NCI-H1417 treated with DMSO at 0.1 percent for 48 hours (cell line): Measurements from ENCODE around the gene CEACAM16.
"Not testable (repeated sequence)": the region's sequence is repeated elsewhere in the genome, so short reads cannot be mapped to it uniquely, and the experiment has no call there.

ENCODE experiments used
- DNase-seq: peaks from one replicate; lab custom pipeline; 2025; lab: John Stamatoyannopoulos, UW

The CEACAM16 gene

GRCh38 chr19:44677019-44677811, 21.7 kb upstream of the CEACAM16 start:
- DNase-seq, result no peak

- no peak for DNase-seq
These were observed 18.4 kb upstream of the CEACAM16 start for GRCh38 chr19:44680536-44680935.

- no peak for DNase-seq
These were observed 16.8 kb upstream of the CEACAM16 start for GRCh38 chr19:44681992-44682790.

- DNase-seq, result no peak
These were observed 16.1 kb upstream of the CEACAM16 start for GRCh38 chr19:44682807-44683206.

- no peak for DNase-seq
These were observed 15.3 kb upstream of the CEACAM16 start for GRCh38 chr19:44683434-44684210.

GRCh38 chr19:44684396-44684795, 14.6 kb upstream of the CEACAM16 start:
- not testable (repeated sequence) for DNase-seq

- DNase-seq, result no peak
These were observed 13.8 kb upstream of the CEACAM16 start for GRCh38 chr19:44684892-44685863.

GRCh38 chr19:44685877-44686276, 13.1 kb upstream of the CEACAM16 start:
- no peak for DNase-seq

- no peak for DNase-seq
These were observed 12.1 kb upstream of the CEACAM16 start for GRCh38 chr19:44686896-44687295.

- no peak for DNase-seq
These were observed 11.1 kb upstream of the CEACAM16 start for GRCh38 chr19:44687888-44688287.

- no peak for DNase-seq
These were observed 9.4 kb upstream of the CEACAM16 start for GRCh38 chr19:44689290-44690130.

- DNase-seq, result no peak
These were observed 8.9 kb upstream of the CEACAM16 start for GRCh38 chr19:44690131-44690440.

GRCh38 chr19:44692379-44692721, 6.6 kb upstream of the CEACAM16 start:
- no peak for DNase-seq

GRCh38 chr19:44694184-44694579, 4.8 kb upstream of the CEACAM16 start:
- DNase-seq, result no peak

- no peak for DNase-seq
These were observed 1.8 kb upstream of the CEACAM16 start for GRCh38 chr19:44696939-44697669.

- DNase-seq, result no peak
These were observed 1.3 kb upstream of the CEACAM16 start for GRCh38 chr19:44697670-44698034.

- no peak for DNase-seq
These were observed 1.6 kb downstream of the CEACAM16 start for GRCh38 chr19:44700547-44700946.

- DNase-seq, result no peak
These were observed 2.3 kb downstream of the CEACAM16 start for GRCh38 chr19:44701228-44701627.

- DNase-seq, result no peak
These were observed 3.7 kb downstream of the CEACAM16 start for GRCh38 chr19:44702551-44703176.
